GM12878 (cell line): ENCODE results near the gene DNASE1L3. TPM values are rescaled to one million over a fixed set of nuclear protein-coding genes. Genes with fewer than 3 reads are reported as not detected.

ENCODE experiments used
- ATAC-seq: fragments of 200-7000 bp; cut with Tn5 transposase; 3 replicates; pipeline ENCODE4 v1.9.1; 2020; ENCODE audit warnings: mild to moderate bottlenecking, moderate library complexity
- BruUV-seq: library from RNA; stranded (reverse); fragments of 400-500 nt; replicated peaks from 2 replicates; lab custom pipeline; 2021; lab: Mats Ljungman, UMichigan
- CTCF ChIA-PET: fragments of 300-600 bp; sonication (Branson Sonifier 250); formaldehyde crosslinking; extraction: SDS; loops from one replicate; lab custom pipeline; 2021; ENCODE audit warnings: inconsistent platforms; lab: Yijun Ruan, JAX
- POLR2A ChIA-PET: fragments of 350-600 bp; formaldehyde crosslinking; extraction: SDS; loops from one replicate; lab custom pipeline; 2021; ENCODE audit warnings: inconsistent platforms; lab: Charles Lee
- RAD21 ChIA-PET: fragments of 300-600 bp; sonication (Branson Sonifier 250); formaldehyde crosslinking; loops from one replicate; lab custom pipeline; 2023; ENCODE audit warnings: antibody characterized with exemption; ENCODE audit not compliant: unreplicated experiment; lab: Charles Lee
- SMC1A ChIA-PET: fragments of 300-600 bp; sonication (Branson Sonifier 250); formaldehyde crosslinking; loops from one replicate; lab custom pipeline; 2023; ENCODE audit not compliant: unreplicated experiment, uncharacterized antibody; lab: Charles Lee
- DNase-seq: peaks from one replicate; pipeline ENCODE4 v3.0.0-alpha.2; 2011; ENCODE audit warnings: low read depth, low spot score
- FAIRE-seq: peaks from 3 replicates; lab custom pipeline; 2011; peaks lifted over from hg19 to GRCh38; lab: Jason Lieb, UNC
- H2AFZ ChIP-seq: 2 replicates; pipeline ENCODE4 v1.6.0; 2011; ENCODE audit warnings: low read depth, low read length, control low read depth; ENCODE audit not compliant: control insufficient read depth
- H3K27ac ChIP-seq: 2 replicates; pipeline ENCODE4 v1.5.1; 2011; ENCODE audit warnings: control low read depth; ENCODE audit not compliant: control insufficient read depth, insufficient read depth
- H3K27me3 ChIP-seq, 2 experiments: replicated peaks in 1 of 2; 2 replicates each; pipeline versions ENCODE4 v1.6.0 to v1.6.1; 2011; ENCODE audit warnings: low read length in 1 of 2; ENCODE audit not compliant: control insufficient read depth in 2 of 2, insufficient read depth in 2 of 2
- H3K36me3 ChIP-seq, 2 experiments: 2 replicates each; pipeline ENCODE4 v1.5.1; 2011; ENCODE audit warnings: low read length in 1 of 2; ENCODE audit not compliant: control insufficient read depth in 2 of 2, insufficient read depth in 2 of 2
- H3K4me1 ChIP-seq: 2 replicates; pipeline ENCODE4 v1.6.1; 2011; ENCODE audit warnings: mild to moderate bottlenecking, low read length, moderate library complexity, mixed read lengths; ENCODE audit not compliant: control insufficient read depth, insufficient read depth
- H3K4me2 ChIP-seq: 2 replicates; pipeline ENCODE4 v1.6.0; 2011; ENCODE audit warnings: control low read depth; ENCODE audit not compliant: control insufficient read depth, insufficient read depth
- H3K4me3 ChIP-seq: fragments of 200-600 bp; sonication (generic); 2 replicates; pipeline ENCODE4 v1.5.1; 2016
- H3K79me2 ChIP-seq: 2 replicates; pipeline ENCODE4 v1.6.0; 2011; ENCODE audit warnings: low read length; ENCODE audit not compliant: control insufficient read depth, insufficient read depth
- H3K9ac ChIP-seq: 2 replicates; pipeline ENCODE4 v1.8.0; 2011; ENCODE audit warnings: low read length, control low read depth, mixed read lengths; ENCODE audit not compliant: control insufficient read depth, insufficient read depth
- H3K9me3 ChIP-seq: replicated peaks from 3 replicates; pipeline ENCODE4 v1.5.1; 2011; ENCODE audit warnings: mild to moderate bottlenecking, low read length; ENCODE audit not compliant: control insufficient read depth, insufficient read depth
- H4K20me1 ChIP-seq: 2 replicates; pipeline ENCODE4 v1.6.0; 2011; ENCODE audit not compliant: control insufficient read depth, insufficient read depth
- ATF7 ChIP-seq: fragments of 450-650 bp; IDR thresholded peaks from 2 replicates; pipeline ENCODE4 v1.6.1; 2016; ENCODE audit warnings: low read depth, mild to moderate bottlenecking
- CBFB ChIP-seq: IDR thresholded peaks from 2 replicates; pipeline ENCODE4 v1.6.1; 2016; ENCODE audit warnings: antibody characterized with exemption, low read depth
- HDAC6 ChIP-seq: fragments of 200-600 bp; sonication (generic); IDR thresholded peaks from one replicate; pipeline ENCODE4 v1.8.0; 2017; ENCODE audit warnings: antibody characterized with exemption; ENCODE audit not compliant: unreplicated experiment
- NFXL1 ChIP-seq: fragments of 450-650 bp; IDR thresholded peaks from 2 replicates; pipeline ENCODE4 v1.6.1; 2017; ENCODE audit warnings: antibody characterized with exemption, mild to moderate bottlenecking, borderline replicate concordance
- POLR2A ChIP-seq: IDR thresholded peaks from 2 replicates; pipeline ENCODE4 v1.6.1; 2011; ENCODE audit warnings: low read depth, mild to moderate bottlenecking, low read length
- SIX5 ChIP-seq: IDR thresholded peaks from 2 replicates; pipeline ENCODE4 v1.6.1; 2011; ENCODE audit warnings: mild to moderate bottlenecking, low read depth, low read length, moderate library complexity; ENCODE audit not compliant: severe bottlenecking
- ZZZ3 ChIP-seq: IDR thresholded peaks from 2 replicates; pipeline ENCODE4 v1.6.1; 2011; ENCODE audit warnings: low read depth; ENCODE audit not compliant: control insufficient read depth, insufficient read length
- WGBS: methylation state at CpG from one replicate; pipeline ENCODE4 v1.1.6; 2016; ENCODE audit warnings: low lambda C conversion rate; ENCODE audit not compliant: insufficient replicate concordance, insufficient coverage; ENCODE audit errors: missing lambda C conversion rate; 5-methylcytosine and 5-hydroxymethylcytosine counted together
- in situ Hi-C: fragments of 300-500 bp; cut with MboI; formaldehyde crosslinking; loops from 9 replicates; pipeline ENCODE4 v1.14.3; 2018; ENCODE audit warnings: mixed read lengths
- intact Hi-C: fragments of 100-400 bp; cut with micrococcal nuclease; formaldehyde crosslinking; loops from one replicate; pipeline ENCODE4 v1.14.2; 2022; ENCODE audit not compliant: unreplicated experiment
- polyA plus RNA-seq, 11 experiments: library from polyadenylated mRNA; depleted of rRNA in 4 of 11; unstranded in 6 of 11; stranded (reverse) in 5 of 11; fragments of >200 nt; fragmentation: Nextera tagmentation in 4 of 11; fragmentation: Illumina TruSeq in 1 of 11; extraction: Ambion mirVana in 4 of 11; extraction: Trizol in 1 of 11; gene quantifications; 1 replicate in 1 of 11; 2 replicates in 10 of 11; pipeline versions ENCODE4 v1.2.1 to v1.2.3, GENCODE V29; 2011 to 2016; ENCODE audit warnings: inconsistent platforms in 2 of 11, missing spikeins in 2 of 11, low read depth in 1 of 11
- total RNA-seq, 4 experiments: library from RNA; depleted of rRNA in 3 of 4; stranded (reverse); fragments of >200 nt in 3 of 4; fragmentation: Illumina TruSeq in 1 of 4; extraction: Trizol in 1 of 4; gene quantifications; 2 replicates each; pipeline versions ENCODE4 v1.2.1 to v1.2.3, GENCODE V29; 2013 to 2021
- TF ChIP-seq, protein P1 (sequence below), 3 experiments: IDR thresholded peaks in 2 of 3; conservative IDR thresholded peaks in 1 of 3; 2 replicates each; pipeline ENCODE4 v1.5.1; 2011; ENCODE audit warnings: low read depth in 3 of 3, low read length in 3 of 3, mild to moderate bottlenecking in 3 of 3, control low read depth in 2 of 3, moderate library complexity in 2 of 3, inconsistent platforms in 1 of 3, mixed read lengths in 1 of 3; ENCODE audit not compliant: control insufficient read depth in 2 of 3, insufficient read depth in 1 of 3; ENCODE audit errors: extremely low read depth in 1 of 3
- TF ChIP-seq, protein P2 (sequence below): fragments of 450-650 bp; IDR thresholded peaks from 2 replicates; pipeline ENCODE4 v1.6.1; 2014; ENCODE audit warnings: mild to moderate bottlenecking
- TF ChIP-seq, protein P3 (sequence below): fragments of 450-650 bp; IDR thresholded peaks from 2 replicates; pipeline ENCODE4 v1.6.1; 2017; ENCODE audit warnings: mild to moderate bottlenecking

DNASE1L3 gene
- total and polyA plus RNA-seq, 10 of the 15 experiments (the other 5 are each of a cell fraction or from before 2014, with no cell fraction given): 3.2 to 72.1 (median 6.3) TPM

DNA sequence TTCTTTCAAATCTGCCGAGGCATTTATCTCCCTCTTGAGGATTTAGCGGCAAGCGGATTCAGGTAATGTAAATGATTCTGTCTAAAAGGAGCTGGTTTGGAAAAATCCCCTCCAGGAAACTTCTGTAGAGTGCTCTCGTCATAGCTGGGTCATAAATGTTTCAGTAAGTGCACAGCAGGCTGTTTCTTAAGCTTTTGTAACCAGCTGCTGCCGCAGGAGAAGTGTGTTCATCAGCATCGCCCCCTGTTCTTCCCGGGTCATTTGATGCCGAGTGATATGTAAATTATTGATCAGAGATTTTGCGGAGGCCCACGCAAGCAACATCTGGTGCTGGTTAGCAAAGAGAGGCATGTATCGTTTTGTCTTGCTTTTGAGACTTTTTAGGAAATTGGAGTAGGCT, 53.1 kb downstream of the DNASE1L3 start:
- no peak for DNase-seq
- Histone ChIP-seq H3K36me3 (peaks cover 0 to 2% of the 10 kb centered on the region in 2 experiments; a peak in 3 of 4 replicates), H3K4me3 (no peak overlapping the region), H3K27ac (no peak overlapping the region), H3K9me3 (no peaks in the 10 kb centered on the region), H3K27me3 (no peaks in the 10 kb centered on the region), H3K4me2 (no peak overlapping the region), H2AFZ (no peak overlapping the region), H3K4me1 (no peaks in the 10 kb centered on the region), H3K9ac (no peak overlapping the region), H4K20me1 (no peaks in the 10 kb centered on the region), H3K79me2 (no peaks in the 10 kb centered on the region)
- intact Hi-C loops: no loop called here
- ChIA-PET SMC1A (interaction anchor here (1.1 kb wide), 1 partner anchor 147 kb away, joined by 3 read pairs; no protein-coding TSS in a partner anchor), POLR2A (no interaction called here), RAD21 (interaction anchor here (0.8 kb wide), 1 partner anchor 150 kb away, joined by 3 read pairs; the partner anchor contains the start of gene FLNB), CTCF (interaction anchor here (0.9 to 3.5 kb wide), 3 partner anchors 9 to 146 kb away, joined by 3 to 22 read pairs (median 3); no protein-coding TSS in a partner anchor)
- WGBS: 93% methylated on average over 11 of the region's 11 CpGs
- in situ Hi-C loops: no loop called here
- ATAC-seq: no peak
- no peak for TF ChIP-seq POLR2A
- TF ChIP-seq ZZZ3: no peak
- TF ChIP-seq, protein P1, sequence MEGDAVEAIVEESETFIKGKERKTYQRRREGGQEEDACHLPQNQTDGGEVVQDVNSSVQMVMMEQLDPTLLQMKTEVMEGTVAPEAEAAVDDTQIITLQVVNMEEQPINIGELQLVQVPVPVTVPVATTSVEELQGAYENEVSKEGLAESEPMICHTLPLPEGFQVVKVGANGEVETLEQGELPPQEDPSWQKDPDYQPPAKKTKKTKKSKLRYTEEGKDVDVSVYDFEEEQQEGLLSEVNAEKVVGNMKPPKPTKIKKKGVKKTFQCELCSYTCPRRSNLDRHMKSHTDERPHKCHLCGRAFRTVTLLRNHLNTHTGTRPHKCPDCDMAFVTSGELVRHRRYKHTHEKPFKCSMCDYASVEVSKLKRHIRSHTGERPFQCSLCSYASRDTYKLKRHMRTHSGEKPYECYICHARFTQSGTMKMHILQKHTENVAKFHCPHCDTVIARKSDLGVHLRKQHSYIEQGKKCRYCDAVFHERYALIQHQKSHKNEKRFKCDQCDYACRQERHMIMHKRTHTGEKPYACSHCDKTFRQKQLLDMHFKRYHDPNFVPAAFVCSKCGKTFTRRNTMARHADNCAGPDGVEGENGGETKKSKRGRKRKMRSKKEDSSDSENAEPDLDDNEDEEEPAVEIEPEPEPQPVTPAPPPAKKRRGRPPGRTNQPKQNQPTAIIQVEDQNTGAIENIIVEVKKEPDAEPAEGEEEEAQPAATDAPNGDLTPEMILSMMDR (IDR thresholded peaks at IDR 0.05 in 2 of 3, conservative IDR thresholded peaks at IDR 0.05 in 1 of 3; ENCODE audit: control insufficient read depth in 2 of 3, extremely low read depth in 1 of 3, insufficient read depth in 1 of 3, low read depth in 3 of 3, low read length in 3 of 3): no peak
- TF ChIP-seq, protein P2, sequence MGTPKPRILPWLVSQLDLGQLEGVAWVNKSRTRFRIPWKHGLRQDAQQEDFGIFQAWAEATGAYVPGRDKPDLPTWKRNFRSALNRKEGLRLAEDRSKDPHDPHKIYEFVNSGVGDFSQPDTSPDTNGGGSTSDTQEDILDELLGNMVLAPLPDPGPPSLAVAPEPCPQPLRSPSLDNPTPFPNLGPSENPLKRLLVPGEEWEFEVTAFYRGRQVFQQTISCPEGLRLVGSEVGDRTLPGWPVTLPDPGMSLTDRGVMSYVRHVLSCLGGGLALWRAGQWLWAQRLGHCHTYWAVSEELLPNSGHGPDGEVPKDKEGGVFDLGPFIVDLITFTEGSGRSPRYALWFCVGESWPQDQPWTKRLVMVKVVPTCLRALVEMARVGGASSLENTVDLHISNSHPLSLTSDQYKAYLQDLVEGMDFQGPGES: no peak
- TF ChIP-seq SIX5: no peak
- TF ChIP-seq HDAC6: no peak
- TF ChIP-seq, protein P3, sequence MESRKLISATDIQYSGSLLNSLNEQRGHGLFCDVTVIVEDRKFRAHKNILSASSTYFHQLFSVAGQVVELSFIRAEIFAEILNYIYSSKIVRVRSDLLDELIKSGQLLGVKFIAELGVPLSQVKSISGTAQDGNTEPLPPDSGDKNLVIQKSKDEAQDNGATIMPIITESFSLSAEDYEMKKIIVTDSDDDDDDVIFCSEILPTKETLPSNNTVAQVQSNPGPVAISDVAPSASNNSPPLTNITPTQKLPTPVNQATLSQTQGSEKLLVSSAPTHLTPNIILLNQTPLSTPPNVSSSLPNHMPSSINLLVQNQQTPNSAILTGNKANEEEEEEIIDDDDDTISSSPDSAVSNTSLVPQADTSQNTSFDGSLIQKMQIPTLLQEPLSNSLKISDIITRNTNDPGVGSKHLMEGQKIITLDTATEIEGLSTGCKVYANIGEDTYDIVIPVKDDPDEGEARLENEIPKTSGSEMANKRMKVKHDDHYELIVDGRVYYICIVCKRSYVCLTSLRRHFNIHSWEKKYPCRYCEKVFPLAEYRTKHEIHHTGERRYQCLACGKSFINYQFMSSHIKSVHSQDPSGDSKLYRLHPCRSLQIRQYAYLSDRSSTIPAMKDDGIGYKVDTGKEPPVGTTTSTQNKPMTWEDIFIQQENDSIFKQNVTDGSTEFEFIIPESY: no peak
- no peak for TF ChIP-seq CBFB
- no peak for TF ChIP-seq ATF7
- no peak for TF ChIP-seq NFXL1
- no TSS peak for BruUV-seq
- FAIRE-seq: no peak
